H4 (cell line): ENCODE results near the gene GJA5. TPM values are rescaled to one million over a fixed set of nuclear protein-coding genes. Genes with fewer than 3 reads are reported as not detected.
A peak's percentile ranks its signal among the peaks of the same experiment; 100 is the strongest.

Experiments used
- DNase-seq: peaks from one replicate; pipeline ENCODE4 v3.0.0-alpha.2; 2015; ENCODE audit warnings: low spot score
- total RNA-seq: library from RNA; depleted of rRNA; stranded (reverse); fragments of >200 nt; shearing (Covaris generic); gene quantifications from 2 replicates; pipeline ENCODE4 v1.2.3, GENCODE V29; 2014; rRNA removed

The GJA5 gene
- 0.15 and 0.41 TPM in 2 replicates for total RNA-seq

- DNase-seq: no peak
These were observed at the start of gene GJA5 for GRCh38 chr1:147760481-147761260. TSS of gene GJA5 (minus strand) at chr1:147760602. CDS start at chr1:147759238, 1,364 bp downstream.

DNA sequence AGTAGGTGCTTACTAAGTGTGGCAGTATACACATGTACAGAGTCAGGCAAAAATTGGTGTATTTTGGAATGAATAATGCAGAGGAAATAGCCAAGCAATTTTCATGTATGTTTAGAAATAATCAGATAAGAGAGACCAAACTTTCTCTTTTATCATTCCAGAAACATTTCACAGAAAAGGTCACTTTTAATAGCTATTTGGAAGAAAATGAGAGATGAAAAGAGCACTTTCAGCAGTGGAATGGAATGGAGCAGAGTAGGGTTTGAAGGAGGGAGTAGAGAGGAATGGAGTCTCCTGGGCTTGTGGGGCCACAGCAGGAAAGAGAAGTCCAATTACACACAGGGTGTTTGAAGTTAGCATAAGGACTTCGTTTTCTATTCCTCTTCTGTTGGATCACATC, 48.8 kb upstream of the GJA5 start:
- no peak for DNase-seq

DNA sequence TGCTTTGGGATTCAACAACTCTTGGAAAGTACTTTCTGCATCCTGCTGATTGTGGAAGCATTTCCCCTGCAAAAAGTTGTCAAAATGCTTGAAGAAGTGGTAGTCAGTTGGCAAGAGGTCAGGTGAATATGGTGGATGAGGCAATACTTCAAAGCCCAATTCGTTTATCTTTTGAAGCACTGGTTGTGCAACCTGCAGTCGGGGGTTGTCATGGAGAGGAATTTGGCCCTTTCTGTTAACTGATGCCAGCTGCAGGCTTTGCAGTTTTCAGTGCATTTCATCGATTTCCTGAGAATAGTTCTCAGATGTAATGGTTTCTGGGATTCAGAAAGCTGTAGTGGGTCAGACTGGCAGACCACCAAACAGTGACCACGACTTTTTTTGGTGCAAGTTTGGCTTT, 47.6 kb upstream of the GJA5 start:
- no peak for DNase-seq

DNA sequence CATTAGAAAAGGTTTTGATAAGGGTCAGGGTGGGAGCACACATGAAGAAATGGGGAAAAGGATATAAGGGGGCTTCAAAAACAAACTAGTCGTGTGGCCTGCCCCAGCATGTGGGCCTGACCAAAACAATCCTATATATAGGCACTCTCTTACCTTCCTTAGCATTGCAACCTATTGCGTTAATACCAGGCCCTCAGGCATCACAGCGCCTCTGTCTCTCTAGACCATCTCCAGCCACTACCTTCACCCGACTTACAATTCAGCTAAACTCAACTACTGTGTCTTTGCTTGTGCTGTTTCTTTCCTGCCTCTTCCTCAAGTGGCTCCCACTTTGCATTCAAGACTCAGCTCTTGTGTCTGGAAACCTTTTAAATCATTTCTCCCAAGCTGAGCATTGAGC, 47.0 kb upstream of the GJA5 start:
- no peak for DNase-seq

GRCh38 chr1:147804942-147805723, 44.7 kb upstream of the GJA5 start:
- no peak for DNase-seq

- no peak for DNase-seq
These were observed 40.4 kb upstream of the GJA5 start for GRCh38 chr1:147800804-147801203.

GRCh38 chr1:147798731-147799130, 38.3 kb upstream of the GJA5 start:
- DNase-seq: no peak

GRCh38 chr1:147794570-147794969, 34.2 kb upstream of the GJA5 start:
- no peak for DNase-seq

GRCh38 chr1:147791876-147792275, 31.5 kb upstream of the GJA5 start:
- DNase-seq: no peak

- no peak for DNase-seq
These were observed 27.4 kb upstream of the GJA5 start for GRCh38 chr1:147787765-147788164.

- DNase-seq: no peak
These were observed 26.1 kb upstream of the GJA5 start for GRCh38 chr1:147786536-147786935.

- no peak for DNase-seq
These were observed 25.5 kb upstream of the GJA5 start for GRCh38 chr1:147785794-147786506.

DNA sequence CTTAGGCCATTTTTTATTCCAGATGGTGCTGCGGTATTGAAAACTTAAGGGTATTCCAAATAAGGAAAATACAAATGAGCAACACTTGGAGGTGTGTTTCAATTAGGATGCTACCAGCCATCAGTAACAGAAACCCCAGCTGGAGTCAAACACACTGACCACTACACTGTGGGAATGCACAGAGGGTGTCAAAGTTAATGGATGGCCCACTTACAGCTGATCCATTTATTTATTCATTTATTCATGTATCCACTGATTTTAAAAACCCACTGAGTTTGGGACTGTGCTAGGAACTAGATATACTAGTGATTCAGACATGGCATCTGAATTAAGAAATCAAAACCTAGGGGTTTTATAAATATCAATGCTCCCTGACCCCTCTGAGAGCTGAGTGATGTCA, 24.5 kb upstream of the GJA5 start:
- no peak for DNase-seq

GRCh38 chr1:147781056-147781471, 20.7 kb upstream of the GJA5 start:
- peak; percentile 15 for DNase-seq

DNA sequence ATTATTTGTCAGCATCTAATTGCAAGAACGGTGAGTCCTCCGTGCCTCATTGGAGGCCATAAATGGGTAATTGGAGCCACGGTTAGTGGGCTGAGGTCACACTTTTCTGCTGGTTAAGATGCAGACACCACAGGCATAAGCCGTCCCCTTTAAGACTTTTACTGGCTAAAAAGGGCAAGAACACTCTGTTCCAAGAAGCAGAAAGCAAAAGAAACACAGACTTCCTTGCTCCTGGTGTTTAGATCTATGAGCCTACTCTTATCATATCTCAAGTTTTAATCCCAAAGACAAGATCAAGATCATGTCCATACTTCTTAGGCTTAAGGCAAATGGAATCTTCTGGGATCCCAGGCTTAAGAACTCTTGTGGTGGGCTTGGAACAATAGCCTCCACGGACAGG, 17.3 kb upstream of the GJA5 start:
- no peak for DNase-seq

GRCh38 chr1:147773215-147773715, 12.9 kb upstream of the GJA5 start:
- no peak for DNase-seq

DNA sequence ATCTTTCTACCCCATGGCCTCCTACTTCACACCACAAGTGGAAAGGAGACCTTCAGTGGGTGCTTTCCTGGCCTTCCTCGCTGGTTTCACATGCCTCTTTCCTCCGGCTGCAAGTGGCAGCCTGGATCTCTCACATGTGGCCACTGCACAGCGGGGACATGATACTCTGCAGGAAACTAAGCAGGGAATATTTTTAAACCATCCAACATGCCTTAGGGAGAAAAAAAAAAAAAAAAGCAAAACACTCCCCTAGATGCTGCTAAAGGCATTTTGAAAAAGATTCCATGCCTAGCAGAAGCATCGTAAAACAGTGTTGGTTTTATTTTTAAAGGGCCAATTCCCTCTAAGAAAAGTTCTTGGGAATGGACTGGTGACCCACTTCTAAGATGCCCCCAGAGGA, 12.2 kb upstream of the GJA5 start:
- DNase-seq: no peak

DNA sequence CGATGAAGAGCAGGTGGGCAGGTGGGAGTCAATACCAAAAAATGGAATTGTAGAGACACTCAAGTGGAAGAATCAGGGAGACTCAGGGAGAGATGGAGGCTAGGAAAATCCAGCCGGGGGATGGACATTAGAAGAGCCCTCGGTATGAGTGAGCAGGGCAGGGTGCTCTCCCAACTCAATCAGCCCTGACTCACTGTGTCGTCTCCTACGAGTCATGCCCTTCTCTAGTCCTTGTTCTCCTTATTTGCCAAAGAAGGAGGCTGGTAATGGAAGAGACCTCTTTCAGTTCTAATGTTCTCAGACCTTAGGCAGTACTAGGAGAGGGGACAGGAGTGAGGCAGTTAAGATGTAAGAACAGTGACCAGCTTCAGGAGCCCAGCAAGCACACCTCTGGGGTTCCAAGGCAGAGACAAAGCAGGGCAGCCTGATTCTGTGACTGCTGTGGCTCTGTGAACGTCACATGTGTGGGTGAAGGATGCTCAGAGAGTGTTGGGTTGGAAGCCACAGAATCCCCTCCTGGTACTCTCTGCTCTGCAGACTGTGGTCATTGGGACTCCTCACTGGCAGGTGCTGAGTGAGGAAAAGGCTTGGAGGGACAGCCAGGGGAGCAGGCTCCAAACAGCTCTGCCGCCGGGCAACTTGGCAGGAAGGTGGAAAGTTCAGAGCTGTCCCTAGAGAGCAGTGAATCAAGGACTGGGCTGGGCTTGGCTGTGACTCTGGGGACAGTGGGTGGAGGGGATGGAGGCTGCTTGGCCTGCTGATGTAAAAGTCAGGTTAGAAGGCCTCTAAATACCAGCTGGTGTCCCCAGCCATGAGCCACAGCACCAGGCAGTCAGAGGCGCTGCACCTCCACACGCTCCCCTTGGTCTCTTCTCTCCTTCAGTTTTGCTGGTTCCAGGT, 11.1 kb upstream of the GJA5 start:
- peak; percentile 14 for DNase-seq

- DNase-seq: no peak
These were observed 8.7 kb upstream of the GJA5 start for GRCh38 chr1:147769106-147769505.

DNA sequence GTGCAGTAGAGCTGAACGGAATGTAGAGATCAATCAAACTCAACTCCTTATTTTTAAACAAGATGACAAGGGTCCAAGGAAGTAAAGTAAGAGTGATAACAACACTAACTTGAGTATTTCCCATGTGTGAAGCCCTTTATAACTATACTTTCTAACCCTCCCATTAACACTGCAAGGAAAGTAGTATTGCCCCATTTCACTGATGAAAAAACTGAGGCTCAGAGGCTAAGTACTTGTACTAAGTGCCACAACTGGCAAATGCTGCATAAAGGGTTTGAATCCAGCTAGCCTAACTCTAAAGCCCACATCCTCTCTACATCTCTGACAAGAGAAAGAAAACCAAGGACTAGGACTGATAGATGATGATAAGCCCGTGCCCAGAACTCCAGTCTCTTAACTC, 8.2 kb upstream of the GJA5 start:
- no peak for DNase-seq

GRCh38 chr1:147768101-147768500, 7.7 kb upstream of the GJA5 start:
- DNase-seq: no peak
